EL (cell line): ENCODE results near the gene VKORC1L1.
"Not testable (repeated sequence)": the region's sequence is repeated elsewhere in the genome, so short reads cannot be mapped to it uniquely, and the experiment has no call there.

ENCODE experiments used
- DNase-seq: peaks from one replicate; pipeline ENCODE4 v3.0.0-alpha.2; 2016

The VKORC1L1 gene

DNA sequence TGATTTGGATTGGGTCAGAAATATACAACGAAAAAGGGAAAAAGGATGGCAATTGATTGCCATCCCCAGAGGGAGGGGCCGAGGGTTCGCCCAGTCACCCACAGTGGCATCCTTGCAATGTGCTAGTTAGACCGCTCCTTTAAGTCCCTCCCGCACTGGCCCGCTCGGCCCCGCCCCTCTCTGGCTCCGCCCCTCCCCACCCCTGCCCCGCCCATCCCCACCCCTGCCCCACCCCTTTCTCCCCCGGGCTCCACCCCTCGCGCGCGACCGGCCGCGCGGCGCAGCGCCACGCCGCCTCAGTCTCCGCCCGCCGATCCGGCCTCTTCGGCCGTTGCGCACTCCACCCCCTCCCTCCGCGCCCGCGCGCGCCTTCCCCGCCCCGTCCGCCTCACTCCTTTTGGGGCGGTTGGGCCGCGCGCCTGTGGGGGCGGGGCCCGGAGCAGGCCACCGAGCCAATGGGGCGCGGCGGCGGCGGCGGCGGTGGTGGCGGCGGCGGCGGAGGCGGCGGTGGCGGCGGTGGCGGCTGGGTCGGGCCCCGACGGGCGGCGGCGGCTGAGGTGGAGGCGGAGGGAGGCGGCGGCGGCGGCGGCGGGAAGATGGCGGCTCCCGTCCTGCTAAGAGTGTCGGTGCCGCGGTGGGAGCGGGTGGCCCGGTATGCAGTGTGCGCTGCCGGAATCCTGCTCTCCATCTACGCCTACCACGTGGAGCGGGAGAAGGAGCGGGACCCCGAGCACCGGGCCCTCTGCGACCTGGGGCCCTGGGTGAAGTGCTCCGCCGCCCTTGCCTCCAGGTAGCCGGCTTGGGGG lies at the start of gene VKORC1L1:
Gene VKORC1L1 (plus strand): TSS at position 299 of the 806 bp plus-strand sequence. CDS start 298 bp downstream, at position 597.
- DNase-seq = peak; percentile 91

DNA sequence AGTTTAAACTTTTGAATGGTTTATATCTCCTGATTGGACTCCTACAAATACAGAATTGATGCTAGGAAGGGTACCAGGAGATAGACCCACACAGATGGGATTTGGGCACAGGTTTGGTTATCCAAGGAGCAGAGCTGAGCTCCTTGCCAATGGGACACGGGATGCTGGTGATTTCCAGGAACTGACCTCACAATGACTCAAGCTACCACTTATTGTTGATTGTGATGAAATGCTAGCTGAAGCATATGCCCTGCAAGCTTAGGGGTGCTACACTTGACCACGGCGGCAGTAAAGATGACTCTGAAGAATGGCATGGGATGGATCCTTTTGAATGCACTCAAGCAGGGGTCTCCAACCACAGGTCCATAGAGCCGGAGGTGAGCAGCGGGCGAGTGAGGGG lies 45.5 kb upstream of the VKORC1L1 start:
- peak; percentile 24 for DNase-seq

DNA sequence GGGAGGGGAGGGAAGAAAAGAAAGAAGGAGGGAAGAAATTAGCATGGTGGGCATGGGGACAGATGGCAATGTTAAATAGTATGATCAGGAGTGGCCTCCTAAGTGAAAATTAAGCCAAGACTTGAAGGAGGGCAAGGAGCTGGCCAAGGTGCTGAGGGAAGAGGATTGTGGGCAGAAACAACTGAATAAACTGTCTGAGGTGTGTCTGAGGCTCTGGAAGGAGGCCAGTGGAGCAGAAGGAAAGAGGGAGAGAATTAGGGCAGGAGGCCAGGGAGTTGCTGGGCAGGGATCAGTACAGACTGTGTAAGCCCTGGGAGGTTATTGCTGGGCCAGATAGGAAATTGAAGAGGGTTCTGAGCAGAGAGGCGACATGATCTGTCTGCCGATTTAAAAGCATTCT lies 40.6 kb upstream of the VKORC1L1 start:
- DNase-seq = peak; percentile 22

DNA sequence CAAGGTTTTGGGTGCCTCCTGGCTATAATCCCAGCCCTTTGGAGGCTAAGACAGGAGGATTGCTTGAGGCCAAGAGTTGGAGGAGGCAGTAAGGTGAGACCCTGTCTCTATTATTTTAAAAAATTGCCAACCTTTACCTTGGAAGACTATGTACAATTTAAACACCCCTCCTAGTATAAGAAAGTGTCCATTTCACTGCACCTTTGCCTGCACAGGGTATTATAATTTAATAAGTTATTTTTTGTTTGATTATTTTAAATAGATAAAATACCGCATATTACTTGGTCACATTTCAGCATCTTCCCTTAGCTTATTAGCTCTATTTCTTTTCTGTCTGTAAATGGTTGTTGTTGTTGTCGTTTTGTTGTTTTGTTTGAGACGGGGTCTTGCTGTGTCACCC lies 36.2 kb upstream of the VKORC1L1 start:
- not testable (repeated sequence) for DNase-seq

DNA sequence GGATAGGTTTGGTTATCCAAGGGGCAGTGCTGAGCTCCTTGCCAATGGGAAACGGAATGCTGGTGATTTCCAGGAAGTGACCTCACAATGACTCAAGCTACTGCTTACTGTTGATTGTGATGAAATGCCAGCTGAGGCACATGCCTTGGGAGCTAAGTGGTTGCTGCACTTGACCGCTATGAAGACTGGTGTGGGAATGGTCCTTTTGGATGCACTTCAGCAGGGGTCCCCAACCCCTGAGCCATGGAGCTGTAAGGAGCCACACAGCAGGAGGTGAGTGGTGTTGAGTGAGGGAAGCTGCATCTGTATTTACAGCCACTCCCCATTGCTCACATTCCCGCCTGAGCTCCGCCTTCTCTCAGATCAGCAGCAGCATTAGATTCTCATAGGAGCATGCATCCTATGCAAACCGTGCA lies 35.3 kb upstream of the VKORC1L1 start:
- peak; percentile 62 for DNase-seq

DNA sequence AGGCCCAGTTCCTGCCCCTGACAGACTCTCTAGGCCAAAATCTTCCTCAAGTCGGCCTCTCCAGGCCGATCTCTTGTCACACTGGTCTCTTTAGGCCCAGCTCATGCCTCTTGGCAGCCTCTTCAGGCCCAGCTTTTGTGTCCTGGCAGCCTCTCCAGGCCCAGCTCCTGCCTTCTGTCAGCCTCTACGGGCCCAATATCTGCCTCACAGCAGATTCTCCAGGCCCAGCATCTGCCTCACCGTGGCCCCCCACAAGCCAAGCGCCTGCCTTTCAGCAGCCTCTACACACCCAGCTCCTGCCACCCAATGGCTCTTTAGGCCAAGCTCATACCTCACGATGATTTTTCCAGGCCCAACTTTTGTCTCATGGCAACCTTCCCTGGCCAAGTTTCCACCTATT lies 33.0 kb upstream of the VKORC1L1 start:
- no peak for DNase-seq

DNA sequence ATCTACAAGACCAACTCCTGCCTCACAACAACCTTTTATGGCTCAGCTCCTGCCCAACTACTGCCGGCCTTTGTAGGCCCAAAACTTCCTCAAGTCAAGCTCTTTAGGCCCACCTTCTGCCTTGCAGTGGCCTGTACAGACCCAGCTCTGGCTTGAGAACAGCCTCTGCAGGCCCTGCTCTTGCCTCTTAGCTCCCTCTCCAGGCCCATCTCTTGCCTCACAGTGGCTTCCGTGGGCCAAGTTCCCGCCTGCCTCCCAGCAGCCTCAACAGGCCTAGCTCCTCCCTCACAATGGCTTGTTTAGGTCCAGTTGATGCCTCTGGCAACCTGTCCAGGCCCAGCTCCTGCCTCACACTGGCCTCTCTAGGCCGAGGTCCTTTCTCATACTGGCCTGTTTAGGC lies 32.4 kb upstream of the VKORC1L1 start:
- no peak for DNase-seq

DNA sequence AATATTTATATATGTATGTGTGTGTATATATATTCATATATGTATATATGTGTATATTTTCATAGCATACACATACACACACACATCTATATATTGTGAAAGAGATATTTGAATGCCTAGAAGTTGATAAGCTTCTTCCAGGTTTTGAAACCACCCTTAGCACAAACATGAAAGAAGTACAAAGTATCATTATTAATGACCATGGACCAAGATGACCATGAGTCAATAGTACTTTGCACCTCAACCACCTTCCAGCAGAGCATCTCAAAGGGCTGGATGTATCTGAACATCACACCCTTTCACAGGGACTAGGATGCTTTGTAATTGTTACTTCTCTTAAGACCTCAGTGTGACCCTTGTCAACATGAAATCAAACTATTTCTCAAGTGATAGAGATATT lies 29.3 kb upstream of the VKORC1L1 start:
- not testable (repeated sequence) for DNase-seq

DNA sequence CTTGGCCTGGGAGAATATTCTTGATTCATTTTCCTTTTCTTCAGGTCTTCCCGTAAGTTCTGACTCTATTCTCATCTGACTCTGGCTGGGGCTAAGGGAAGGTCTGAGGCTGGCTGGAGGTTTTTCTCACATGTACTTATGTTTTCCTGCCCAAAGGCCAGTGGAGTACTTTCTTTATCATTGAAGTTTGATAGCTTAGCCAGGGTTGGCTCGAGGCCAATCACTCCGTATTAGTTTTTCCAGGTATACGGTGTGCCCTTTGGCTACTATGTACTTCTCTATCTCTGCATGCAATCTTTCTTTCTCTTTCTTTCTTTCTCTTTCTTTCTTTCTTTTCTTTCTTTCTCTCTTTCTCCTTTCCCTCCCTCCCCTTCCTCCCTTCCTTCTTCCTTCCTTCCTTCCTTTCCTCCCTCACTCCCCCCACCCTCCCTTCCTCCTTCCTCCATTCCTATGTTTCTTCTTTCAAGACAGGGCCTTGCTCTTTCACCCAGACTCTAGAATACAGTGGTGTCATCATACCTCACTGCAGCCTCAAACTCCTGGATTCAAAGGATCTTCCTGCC lies 26.8 kb upstream of the VKORC1L1 start:
- DNase-seq = no peak

DNA sequence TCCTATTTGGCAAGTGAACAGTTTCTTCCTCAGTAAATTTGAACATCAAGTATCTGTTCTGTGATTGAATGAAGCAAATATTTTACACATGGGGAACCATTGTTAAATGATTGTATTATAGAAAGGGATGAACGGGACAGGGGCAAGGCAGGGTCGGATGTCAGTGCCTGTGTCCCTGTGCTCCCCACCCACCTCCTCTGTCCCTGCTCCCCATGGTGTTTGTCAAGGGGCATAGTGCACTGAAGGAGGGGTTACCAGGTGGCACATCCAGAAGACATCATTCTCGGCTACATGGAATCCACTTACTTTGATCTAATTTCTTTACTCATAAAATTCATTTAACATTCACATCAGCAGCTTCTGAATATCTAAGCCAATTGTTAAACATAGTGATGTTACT lies 19.4 kb upstream of the VKORC1L1 start:
- DNase-seq = not testable (repeated sequence)

DNA sequence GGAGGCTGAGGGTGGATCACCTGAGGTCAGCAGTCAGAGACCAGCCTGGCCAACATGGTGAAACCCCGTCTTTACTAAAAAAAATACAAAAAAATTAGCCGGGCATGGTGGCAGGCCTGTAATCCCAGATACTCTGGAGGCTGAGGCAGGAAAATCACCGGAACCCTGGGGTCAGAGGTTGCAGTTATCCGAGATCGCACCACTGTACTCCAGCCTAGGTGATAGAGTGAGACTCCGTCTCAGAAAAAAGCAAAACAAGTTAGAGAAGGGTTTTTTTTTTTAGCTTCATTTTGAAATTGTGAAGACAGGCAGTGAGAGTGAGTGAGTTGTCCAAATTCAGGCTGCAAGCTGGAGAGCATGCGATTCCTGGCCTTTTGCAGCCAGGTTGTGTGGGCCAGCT lies 19.0 kb upstream of the VKORC1L1 start:
- not testable (repeated sequence) for DNase-seq

DNA sequence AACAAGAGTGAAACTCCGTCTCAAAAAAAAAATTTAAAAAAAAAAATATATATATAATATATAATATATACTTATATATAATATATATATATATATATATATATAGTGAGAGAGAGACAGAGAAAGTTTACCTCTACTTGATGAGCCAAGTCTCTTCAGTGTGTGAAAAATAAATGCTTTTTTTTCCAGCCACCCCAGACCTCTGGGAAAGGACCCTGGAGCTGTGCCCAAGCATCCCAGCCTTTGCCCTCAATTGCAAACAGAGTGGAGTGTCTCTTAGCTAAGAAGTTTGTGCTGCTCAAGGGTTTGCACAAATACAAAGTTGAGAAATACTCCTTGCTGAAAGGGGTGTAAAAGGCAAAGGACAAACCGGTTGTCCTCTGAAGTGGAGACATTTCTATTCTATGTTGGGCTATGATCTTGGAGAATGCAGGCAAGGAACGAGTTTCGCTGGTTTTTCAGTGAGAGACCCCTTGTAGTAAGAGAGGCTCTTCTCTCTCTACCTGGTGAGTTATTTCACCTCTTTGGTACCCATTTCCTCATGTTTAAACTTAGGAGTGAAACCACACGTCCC lies 15.5 kb upstream of the VKORC1L1 start:
- DNase-seq = not testable (repeated sequence)

DNA sequence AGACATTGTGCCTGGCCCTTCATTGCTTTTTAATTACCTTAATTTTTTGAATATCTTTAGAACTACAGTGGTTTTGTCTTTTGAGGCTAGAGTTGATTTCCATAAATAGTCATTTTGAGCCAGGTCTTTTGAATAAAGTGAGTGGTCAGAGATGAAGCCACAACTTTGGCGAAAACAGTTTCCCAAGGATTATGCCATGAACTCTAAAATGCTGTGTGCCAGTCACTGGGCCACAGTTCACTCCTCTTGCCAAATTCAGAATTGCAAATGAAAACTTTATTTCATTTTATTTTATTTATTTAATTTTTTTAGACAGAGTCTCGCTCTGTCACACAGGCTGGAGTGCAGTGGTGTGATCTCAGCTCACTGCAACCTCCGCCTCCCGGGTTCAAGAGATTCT lies 14.2 kb upstream of the VKORC1L1 start:
- not testable (repeated sequence) for DNase-seq

DNA sequence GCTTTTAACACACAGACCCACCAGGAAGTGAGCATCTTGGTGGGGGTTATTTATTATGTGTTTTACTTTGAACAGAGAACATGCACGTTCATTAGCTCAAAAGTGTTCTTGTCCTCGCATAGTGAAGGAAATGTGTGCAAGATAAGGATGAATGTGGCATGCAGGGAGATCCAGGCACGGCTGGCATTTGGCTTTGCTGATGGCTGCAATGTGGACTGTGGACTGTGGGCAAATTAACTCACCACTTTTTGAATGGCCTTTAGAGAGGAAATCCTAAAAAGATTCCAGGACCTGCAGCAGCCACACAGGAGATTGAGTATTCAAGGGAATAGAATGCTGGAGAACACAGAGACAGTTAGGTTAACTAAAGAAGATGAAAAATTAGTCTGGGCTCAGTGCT lies 6.6 kb upstream of the VKORC1L1 start:
- DNase-seq = not testable (repeated sequence)

DNA sequence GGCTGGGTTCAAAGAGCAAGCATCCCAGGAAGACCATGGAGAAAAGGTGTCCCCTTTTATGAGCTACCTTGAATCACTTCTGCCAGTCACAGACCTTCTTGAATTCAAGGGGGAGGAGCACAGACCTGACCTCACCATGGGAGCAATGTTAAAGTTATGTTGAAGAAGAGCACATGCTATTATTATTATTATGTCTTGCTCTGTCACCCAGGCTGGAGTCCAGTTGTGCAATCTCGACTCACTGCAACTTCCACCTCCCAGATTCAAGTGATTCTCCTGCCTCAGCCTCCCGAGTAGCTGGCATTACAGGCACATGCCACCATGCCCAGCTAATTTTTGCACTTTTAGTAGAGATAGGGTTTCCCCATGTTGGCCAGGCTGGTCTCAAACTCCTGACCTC lies 5.2 kb upstream of the VKORC1L1 start:
- DNase-seq = not testable (repeated sequence)

DNA sequence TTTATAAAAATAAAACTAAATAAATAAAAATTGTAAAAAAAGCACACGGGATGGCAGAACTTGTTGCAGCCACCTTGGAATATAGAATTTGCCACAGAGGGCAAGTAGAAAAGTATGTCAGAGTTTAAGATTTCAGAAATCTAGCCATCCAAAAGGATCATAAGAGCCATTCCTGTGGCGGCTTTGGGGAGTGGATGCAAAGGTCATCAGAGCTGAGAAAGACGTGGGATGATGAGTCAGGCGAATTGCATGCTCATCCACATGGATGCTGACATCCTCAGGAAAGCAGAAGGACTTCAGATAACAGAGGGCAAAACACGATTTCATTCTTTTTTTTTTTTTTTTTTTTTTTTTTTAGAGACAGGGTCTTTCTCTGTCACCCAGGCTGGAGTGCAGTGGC lies 3.6 kb upstream of the VKORC1L1 start:
- peak; percentile 77 for DNase-seq

DNA sequence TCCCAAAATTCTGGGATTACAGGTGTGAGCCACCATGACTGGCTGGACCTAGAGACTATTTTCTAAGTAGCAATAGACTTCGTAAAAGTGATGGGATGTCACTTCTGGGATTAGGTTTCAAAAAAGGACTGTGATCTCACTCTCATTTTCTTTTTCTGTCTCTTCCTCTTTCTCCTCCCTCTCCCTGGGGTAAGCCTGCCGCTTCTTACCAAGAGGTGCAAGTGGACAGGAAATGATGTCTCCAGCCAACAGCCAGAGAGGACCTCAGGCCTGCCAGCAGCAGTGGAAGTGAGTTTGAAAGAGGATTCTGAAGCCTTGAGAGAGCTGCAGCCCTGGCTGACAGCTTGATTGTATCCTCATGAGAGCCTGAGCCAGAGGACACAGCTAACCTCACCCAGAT lies 1.4 kb upstream of the VKORC1L1 start:
- DNase-seq = peak; percentile 47

DNA sequence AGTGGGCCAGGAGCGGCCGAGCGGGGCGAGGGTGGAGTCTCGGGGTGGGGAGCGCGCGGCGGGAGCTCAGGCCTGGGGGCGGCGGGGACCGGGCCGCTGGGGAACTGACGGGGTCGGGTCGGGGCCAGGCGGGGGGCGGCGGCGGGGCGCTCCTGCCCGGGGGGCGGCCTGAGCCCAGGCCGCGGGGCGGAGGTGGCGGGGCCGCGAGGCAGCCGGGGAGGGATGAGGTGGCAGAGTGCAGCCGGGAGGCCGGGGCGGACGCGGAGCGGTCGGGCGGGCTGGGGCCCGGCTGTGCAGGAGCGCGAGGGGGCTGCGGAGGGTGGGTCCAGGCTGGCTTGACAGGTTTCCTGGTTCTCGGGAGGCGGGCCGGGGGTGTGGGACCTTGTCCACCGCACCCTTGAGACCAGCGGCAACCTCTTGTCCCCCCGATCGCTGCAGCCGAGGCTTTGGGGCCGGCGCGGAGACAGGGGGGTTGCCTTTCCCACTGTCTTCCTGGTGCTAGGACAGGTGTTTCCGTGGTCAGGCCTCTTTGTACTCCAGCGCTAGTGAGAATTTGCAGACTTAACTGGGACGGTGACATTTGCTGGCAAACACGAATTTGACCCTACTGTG lies 814 bp downstream of the VKORC1L1 start:
- not testable (repeated sequence) for DNase-seq

DNA sequence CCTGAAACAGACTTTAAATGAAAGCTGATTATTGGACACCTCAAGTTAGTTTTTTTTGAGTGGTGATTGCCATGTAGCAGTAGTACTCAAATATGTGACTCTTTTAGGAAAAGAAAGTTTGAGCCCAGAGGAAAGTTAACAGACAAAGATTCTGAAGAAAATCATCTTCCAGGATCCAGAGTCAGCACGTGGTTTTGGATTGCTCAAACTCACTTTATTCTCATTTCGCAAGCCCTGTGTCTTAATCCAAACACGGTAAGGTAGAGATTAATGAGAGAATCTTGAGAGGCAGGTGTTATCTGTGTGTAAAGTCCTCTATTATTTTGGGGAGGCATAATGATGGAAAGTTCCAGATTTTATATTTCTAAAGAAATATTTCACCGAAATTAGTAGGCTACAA lies 2.8 kb downstream of the VKORC1L1 start:
- not testable (repeated sequence) for DNase-seq

DNA sequence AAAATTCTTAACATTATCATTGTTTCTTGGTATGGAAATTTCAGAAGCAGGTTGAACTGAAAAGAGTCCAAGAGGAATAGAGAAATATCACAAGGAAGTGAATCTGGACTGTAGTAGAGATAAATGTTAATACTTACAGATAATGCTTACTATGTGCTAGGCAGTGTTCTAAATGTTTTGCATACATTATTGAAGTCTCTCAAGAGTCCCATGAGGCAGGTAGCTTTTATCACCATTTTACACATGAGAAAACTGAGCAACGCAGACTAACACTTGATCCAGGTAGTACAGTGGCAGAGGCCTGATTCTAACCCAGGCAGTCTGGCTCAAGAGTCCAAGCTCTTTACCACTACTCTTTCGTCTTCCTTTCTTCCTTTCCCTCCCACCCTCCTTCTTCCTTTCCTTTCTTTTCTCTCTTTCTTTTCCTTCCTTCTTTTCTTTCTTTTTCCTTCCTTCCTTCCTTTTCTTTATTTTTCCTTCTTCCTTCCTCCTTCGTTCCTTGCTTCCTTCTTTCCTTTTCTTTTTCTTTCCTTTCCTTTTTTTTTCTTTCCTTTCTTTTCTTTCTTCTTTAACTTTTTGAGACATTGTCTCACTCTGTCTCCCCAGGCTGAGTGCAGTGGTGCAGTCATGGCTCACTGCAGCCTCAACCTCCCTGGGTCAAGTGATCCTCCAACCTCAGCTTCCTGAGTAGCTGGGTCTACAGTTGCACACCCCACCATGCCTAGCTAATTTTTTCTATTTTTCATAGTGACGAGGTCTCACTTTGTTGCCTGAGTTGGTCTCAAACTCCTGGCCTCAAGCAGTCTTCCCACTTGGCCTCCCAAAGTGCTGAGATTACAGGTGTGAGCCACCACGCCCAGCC lies 6.6 kb downstream of the VKORC1L1 start:
- DNase-seq = not testable (repeated sequence)

DNA sequence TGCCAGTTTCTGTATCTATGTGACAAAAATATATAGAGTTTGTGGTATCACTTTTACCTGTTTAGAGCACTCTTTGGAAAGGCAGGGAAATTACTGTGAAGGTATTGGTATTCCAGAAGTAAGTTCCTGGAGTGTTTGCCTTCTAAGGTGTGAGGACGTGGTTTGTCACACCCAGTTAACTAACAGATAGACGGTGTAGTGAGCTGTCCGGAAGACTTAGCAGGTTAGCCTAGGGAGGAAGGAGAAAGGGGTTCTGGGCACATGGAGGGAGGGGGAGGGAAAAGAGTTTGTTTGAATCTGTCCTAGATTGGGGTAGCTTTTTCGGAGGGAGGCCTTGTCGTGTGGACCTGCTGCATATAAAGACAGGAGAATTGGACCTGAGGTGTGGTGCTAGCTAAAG lies 7.4 kb downstream of the VKORC1L1 start:
- DNase-seq = not testable (repeated sequence)

DNA sequence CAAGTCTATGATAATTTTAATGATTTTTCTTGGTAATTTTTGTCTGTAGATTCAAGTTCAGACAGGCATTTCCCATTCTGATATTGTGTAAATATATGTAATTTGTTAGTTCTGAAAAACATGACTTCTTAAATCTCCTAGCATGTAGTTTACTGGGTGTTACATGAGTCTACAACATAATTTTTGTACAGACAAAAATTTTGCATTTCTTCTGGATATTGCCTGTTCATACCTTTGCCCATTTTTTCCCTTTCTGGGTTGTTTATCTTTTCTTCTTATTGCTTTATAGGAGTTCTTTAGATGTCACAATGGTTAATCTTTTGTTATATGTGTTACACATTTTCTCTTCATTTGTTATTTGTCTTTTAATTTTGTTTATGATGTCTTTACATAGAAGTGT lies 12.1 kb downstream of the VKORC1L1 start:
- DNase-seq = not testable (repeated sequence)

DNA sequence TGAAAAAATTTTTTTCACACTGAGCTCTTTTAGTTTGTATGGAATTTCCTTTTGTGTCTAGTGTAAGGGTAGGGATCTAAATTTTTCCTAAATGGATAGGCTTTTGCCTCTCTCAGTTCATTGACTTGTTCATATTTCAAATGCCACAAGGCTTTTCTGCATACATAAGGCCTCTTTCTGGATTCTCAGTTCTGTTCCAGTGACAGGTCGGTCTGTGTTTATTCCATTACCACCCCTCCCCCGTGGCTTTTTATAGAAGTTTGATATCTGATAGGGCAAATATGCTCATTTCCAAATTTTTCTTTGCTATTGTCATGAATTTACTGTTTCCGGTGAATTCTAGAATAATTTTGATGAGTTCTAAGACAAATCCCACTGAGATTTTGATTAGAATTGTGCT lies 12.7 kb downstream of the VKORC1L1 start:
- not testable (repeated sequence) for DNase-seq
